HG03565 (cell line): ENCODE results near the gene BHLHE23.
A peak's percentile ranks its signal among the peaks of the same experiment; 100 is the strongest.

Experiments used
- ATAC-seq: cut with Tn5 transposase; IDR thresholded peaks from one replicate; pipeline ENCODE4 v1.9.1; 2021; ENCODE audit warnings: mild to moderate bottlenecking, moderate library complexity; ENCODE audit not compliant: unreplicated experiment

The BHLHE23 gene

DNA sequence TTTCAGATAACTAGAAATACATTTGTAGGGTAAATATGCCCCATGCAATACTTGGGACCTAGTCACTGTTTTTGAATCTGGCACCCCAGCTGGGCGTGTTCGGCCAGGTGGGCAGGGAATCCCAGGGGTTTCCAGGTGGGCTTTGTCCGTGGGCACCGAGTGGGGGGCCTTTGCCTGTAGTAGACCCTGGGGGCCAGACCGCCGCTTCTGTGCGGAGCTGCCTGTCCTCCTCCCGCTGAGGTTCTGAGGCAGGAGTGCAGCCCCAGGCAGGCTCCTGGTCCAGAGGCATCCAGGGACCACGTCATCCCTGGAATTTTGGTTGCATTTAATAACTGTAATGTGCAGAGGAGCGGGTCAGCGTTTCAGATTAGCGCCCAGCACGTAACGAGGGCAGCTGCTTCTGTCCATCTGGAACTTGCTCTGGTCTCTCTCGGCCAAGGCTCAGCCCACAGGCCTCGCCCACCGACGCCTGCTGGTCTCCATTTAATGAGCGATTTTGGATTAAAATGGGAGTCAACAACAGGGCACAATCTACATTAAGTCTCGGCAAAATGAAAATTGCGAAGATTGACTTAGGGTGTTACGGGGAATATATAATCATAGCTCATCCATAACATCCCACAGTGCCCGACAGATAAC, 12.8 kb downstream of the BHLHE23 start:
- no peak for ATAC-seq

DNA sequence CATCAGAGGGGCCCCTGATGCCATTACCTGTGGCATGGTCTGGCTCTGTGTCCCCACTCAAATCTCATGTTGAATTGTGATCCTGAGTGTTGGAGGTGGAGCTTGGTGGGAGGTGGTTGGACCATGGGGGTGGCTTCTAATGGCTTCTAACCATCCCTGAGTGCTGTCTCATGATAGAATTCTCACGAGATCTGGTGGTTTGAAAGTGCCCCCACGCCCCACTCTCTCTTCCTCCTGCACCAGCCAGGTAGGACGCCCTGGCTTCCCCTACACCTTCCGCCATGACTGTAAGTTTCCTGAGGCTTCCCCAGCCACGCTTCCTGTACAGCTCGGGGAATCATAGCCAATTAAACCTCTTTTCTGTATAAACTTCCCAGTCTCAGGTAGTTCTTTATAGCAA, 14.9 kb downstream of the BHLHE23 start:
- no peak for ATAC-seq

DNA sequence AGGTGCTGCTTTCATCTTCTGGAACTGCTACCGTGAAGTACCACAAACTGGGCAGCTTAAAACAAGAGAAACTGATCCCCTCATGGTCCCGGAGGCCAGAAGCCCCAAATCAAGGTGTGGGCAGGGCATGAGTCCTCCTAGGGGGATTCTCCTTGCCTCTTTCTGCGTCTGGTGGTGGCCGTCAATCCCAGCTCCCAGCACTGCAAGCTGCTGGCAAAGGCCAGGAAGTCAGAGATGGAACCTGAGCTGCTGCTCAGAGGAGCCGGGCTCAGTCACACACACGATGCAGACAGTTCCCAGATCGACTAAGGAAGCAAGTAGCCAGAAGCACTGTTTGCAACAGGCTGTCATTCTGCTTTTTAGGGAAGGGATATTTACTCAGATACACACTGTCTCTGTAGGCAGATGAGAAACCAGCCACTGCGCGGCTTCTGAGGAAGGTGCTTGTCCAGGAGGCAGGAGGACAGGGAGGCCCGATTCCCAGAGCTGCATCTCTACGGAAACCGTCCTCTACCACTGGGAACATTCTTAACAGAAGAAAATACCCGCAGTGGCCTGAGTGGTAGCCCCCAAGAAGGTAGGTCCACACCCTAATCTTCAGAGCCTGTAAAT, 15.5 kb downstream of the BHLHE23 start:
- no peak for ATAC-seq

- ATAC-seq = no peak
These were observed 16.4 kb downstream of the BHLHE23 start for GRCh38 chr20:62990306-62990825.

- no peak for ATAC-seq
These were observed 17.6 kb downstream of the BHLHE23 start for GRCh38 chr20:62989201-62989601.

GRCh38 chr20:62987114-62987513, 19.6 kb downstream of the BHLHE23 start:
- ATAC-seq = no peak

DNA sequence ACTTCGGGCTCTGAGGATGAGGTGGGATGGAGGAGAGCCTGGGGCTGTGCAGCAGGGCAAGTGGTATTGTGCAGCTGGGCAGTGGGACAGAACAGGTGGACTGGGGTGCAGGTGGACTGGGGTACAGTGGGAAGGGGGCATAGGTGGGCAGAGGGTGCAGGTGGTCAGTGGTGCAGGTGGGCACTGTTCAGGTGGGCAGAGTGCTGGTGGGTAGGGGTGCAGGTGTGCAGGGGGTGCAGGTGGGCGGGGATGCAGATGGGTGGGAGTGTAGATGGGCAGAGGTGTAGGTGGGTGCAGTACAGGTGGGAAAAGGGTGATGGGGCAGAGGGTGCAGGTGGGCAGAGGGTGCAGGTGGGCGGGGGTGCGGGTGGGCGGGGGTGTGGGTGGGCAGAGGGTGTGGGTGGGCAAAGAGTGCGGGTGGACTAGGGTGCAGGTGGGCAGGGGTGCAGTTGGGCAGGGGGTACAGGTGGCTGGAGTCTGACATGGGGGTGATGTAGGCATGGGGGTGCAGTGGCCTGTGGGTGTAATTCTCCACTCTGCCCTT, 20.4 kb downstream of the BHLHE23 start:
- no peak for ATAC-seq

DNA sequence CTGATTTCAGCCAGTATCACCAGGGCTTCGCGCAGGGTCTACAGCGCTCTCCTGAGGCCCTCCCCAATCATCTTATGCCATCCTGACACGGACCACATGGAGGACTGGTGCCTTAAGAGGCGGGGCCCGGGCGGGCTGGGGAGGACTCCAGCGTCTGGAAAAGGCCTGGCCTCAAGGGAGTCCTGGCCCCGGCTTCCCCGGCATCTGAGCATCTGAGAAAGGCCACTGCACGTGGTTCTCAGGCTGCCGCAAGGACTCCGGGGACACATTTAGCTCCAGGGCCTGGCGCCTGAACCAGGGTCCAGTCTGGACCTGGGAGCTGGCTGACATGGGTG, 21.4 kb downstream of the BHLHE23 start:
- no peak for ATAC-seq

- ATAC-seq = no peak
These were observed 21.9 kb downstream of the BHLHE23 start for GRCh38 chr20:62984666-62985443.

DNA sequence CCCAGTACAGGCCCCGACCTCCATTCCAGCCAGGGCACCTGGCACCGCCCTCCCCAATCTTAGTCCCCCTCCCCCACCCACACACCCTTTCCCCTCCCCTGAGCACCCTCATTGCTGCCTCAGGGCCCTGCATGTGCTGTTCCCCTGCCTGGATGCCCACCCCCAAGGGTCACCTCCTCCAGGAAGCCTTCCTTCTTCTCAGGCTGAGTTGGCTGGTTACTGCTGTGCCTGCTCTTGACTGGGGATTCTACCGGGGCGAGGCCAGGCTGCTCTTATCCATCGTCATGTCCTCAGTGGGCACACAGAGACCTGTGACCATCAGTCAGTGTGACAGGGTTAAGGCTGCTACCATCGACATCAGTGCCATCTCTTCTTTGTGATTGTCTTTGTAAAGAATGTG, 23.6 kb downstream of the BHLHE23 start:
- ATAC-seq = no peak

GRCh38 chr20:62982124-62983075, 24.4 kb downstream of the BHLHE23 start:
- ATAC-seq = no peak

- no peak for ATAC-seq
These were observed 25.8 kb downstream of the BHLHE23 start for GRCh38 chr20:62980970-62981369.

DNA sequence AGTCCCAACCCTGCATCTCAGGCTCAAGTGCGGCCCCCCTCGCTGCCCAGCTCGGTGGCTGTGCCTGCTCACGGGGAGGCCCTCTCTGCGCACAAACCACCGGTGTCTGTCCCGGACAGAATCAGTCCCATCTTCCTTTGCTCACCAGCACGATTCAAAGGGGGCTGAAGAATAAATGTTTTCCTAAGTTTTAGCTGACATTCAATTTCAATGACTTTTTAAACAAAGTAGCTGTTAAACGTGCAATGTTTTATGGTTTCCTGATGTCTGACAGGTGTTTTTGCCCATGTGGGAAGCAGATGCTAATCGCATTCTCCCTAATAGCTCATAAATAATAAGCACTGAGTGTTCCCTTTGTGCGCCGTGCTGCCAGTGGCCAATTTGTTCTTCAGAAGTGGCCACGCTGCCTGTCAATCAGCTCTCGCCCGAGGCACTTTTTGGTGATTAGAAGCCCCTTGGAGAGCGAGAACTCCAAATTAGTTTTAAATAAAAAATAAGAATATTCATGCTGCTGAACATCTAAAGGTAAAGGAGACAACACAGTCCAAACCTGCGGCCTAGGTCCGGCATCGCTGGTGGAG, 26.3 kb downstream of the BHLHE23 start:
- ATAC-seq = no peak

GRCh38 chr20:62979876-62980373, 26.8 kb downstream of the BHLHE23 start:
- no peak for ATAC-seq

DNA sequence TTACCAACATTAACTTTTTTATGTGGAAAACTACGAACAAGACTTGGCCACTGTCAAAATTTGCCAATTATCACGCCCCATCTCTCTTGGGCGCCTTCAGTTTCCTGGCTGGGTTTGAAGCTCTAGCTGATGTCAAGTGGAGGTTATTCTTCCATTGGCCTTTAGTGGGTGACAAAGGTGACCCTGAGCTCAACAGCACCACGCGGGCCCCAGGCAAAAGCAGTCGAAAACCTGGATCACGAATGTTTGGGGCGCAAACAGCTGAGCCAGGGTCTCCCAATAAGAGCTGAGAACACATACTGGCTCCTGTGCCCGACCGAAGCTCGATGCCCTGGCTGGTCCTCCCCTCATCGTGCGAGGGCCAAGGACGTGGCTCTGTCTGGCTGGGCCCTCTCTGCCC, 27.5 kb downstream of the BHLHE23 start:
- no peak for ATAC-seq

DNA sequence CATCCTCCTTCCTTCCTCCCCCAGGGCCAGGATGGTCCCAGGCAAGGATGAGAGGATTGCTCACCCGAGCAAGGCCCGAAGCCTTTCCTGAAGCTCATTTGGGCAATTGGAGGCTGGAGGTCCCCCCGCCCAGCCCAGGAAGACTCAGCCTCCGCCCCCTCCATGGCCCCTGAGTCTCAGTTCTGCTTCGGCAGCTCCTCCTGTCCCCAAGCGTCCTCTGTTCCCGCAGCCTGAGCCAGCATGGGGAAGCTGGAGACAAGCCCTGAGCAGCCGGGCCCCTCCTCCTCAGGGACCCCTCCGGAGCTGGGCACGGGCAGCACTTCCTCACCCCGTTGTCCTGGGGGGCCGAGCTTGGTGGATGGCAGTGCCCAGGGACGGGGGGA, 28.2 kb downstream of the BHLHE23 start:
- ATAC-seq = no peak

- peak; percentile 51 for ATAC-seq
These were observed 28.9 kb downstream of the BHLHE23 start for GRCh38 chr20:62977613-62978560.

DNA sequence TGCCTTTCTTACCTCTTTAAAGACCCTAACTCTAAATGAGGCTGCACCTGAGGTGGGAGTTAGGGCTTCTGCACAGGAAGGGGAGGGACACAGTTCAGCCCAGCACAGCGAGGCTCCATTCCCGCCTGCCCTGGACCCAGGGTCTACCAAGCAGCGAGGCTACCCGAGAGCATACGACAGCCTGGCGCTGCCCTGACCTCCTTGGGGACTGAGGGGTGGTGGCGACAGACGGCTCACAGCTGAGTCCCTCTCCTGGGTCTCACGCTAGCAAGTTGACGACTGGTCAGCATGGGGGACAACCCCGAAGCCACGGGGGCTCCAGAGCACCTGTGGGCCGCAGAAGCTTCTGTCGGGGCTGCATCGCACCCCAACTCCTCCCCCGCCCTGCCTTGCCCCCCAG, 29.9 kb downstream of the BHLHE23 start:
- no peak for ATAC-seq
